NOMO-1 (cell line): Measurements from ENCODE around the gene UQCRQ.

ENCODE experiments used
- DNase-seq, 2 experiments: peaks; one replicate each; lab custom pipeline; 2025; ENCODE audit not compliant: unreplicated experiment in 2 of 2; lab: John Stamatoyannopoulos, UW

UQCRQ gene

DNA sequence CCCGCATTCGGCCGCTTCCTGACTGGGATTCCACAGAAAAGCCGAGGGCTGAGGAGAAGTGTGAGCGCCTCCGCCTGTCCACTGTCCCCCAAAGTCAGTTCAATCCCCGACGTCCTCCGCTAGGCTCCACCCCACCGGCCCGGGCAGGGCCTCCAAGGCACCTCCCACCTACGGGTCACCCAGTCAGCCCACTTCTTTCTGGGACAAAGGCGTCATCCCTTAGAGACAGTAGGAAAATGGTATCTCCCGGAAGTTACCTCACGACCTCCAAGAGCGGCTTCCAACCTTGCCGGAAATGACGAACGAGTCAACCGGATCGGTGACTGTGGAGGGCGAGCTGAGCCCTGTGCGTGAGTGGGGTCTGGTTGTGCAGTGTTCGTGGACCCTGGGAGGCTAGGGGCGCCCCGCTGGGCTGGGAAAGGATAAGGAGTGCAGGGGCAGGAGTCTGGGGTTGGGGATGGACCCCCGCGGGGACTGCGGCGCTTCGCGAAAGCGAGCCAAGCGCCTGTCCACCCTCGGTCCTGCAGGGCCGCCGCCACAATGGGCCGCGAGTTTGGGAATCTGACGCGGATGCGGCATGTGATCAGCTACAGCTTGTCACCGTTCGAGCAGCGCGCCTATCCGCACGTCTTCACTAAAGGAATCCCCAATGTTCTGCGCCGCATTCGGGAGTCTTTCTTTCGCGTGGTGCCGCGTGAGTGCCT is at the start of gene UQCRQ, which contains the start of gene GDF9:
UQCRQ (plus strand) TSS at position 301 of the 704 bp plus-strand sequence; CDS start at position 541, 240 bp downstream.
GDF9 (minus strand) TSS at position 128 of the 704 bp plus-strand sequence. CDS start 1,936 bp downstream, outside the sequence.
- DNase-seq: peak; percentile 98 to 99

DNA sequence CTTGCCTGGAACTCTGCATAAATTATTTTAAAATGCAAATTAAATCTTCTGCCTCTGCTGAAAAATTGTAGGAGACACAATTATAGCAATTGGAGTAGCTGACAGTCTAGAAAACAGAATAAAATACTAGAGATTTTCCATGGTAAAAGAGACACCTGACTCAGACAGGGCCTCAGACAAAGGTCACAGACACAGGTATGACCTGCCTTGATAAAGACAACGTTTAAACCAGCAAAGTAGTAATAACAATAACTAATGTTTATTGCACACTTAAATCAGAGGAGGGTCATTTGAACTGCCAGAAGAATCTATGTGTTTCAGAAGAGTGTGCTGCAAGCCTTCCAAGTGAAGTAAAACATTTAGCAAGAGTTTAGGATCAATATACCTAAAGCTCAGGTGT is 49.4 kb upstream of the UQCRQ start:
- DNase-seq: no peak

DNA sequence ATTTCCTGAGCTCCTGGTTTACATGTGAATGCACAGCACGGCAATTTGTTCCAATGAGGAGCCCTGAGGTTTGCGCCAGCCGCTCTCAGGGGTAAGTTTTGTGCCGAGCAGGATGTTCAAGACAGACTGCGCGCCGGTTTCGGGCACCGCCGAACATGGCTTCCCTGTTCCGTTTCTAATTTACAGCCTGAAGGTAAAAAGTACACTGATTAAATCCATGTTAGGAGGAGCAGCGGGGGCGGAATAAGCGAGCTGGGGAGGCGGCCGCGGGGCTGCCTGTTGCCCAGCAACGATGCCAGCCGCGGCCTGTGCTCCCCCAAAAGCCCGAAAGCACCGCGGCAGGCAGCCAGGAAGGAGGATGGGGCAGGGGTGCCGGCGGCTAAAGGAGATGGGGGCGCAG is 47.0 kb upstream of the UQCRQ start:
- DNase-seq: no peak

DNA sequence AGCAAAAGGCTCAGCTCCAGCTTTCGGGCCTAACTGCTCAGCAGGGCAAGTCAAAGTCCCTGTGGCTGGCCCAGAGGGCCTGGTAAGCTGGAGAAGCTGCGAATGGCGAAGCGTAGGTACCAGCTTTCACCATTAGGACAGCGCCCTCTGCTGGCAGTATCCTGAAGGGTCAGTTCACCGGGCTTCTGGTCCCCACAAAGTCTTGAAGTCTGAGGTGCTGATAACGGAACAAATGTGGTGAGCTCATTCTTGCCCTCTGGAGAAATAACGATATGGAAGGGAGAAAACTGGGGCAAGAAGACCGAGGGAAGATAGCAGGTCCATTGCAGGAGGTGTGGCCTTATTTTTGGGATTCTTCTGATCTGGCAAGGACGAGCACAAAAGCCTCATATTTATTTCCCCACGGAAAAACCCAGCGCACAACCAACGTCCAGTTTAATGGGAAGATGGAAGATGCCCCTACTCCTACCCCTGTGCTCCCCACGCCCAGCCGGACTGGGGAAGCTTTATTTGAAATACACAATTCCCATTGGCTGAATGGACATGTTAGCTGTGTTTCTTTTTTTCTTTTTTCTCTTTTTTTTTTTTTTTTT is 46.2 kb upstream of the UQCRQ start:
- DNase-seq: peak; percentile 79 to 84

DNA sequence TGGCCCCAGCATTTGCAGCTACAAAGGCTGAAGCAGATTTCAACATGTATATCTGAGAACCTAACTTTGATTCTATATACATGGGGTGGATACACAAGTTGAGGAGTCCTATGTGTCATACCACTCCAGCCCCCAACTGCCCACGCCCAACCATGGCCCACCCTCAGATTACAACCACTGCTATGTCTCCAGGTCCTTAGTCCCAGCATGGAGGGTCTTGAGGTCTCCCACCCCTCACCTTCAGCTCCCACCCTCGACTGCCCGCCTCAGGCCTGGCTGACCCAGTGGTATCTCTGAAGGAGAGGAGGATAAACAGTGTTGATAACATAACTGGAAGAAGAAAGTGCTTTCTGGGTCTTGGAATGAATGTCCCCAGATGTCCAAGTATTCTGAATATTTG is 45.1 kb upstream of the UQCRQ start:
- no peak for DNase-seq

DNA sequence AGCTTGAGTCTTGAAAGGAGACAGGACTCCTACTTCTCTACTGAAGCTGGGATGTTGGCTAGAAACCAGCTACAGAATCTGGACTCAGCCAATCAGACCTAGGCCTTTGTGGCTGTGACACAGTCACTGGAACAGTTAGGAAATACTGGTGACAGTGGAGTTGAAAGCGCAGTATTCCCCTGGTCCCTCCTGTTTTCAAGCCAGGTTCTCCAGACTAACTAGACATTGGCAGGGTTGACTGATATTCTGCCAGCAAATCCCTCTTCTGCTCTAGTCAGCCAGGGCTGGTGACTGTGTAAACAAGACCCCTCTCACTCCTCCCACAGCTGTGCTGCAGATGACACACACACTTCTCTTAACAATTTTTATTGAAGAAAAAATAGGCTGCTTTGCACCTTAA is 44.7 kb upstream of the UQCRQ start:
- DNase-seq: no peak

DNA sequence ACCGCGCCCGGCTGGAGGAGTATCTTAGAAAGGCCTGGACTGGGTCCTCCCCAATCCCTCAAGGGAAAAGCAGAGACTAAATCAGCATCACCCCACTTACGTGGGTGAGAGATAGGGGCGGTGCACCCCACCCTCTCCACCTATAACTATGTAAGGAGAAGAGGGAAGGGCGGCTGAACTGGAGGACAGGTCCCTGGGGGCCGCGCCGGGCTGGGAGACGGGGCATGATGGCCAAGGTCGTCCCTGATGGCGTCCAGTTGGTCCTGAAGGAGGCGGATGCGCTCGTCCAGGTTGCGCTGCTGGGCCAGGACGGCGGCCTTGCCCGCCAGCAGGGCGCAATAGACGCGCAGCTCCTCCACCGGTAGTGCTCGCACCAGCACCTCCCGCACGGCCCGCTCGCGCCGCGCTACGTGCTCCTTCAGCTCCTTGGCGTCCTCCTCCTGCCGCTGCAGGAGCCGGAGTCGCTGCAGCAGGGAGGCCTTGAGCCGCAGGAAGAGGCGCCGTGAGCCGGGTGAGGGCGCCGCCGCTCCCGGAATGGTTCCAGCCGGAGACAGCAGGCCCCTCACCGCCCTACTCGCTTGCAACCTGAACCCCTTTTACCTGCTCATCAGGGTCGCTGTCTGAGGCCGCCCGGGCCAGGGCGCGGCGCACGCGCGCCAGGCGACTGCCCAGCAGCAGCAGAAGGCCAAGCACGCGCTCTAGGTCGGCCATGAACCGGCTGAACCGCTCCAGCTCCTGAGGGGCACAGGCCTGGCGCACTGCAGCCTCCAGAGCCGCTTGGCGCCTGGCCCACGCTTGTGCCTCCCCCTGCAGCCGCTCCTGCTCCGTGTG is 43.6 kb upstream of the UQCRQ start:
- no peak for DNase-seq

DNA sequence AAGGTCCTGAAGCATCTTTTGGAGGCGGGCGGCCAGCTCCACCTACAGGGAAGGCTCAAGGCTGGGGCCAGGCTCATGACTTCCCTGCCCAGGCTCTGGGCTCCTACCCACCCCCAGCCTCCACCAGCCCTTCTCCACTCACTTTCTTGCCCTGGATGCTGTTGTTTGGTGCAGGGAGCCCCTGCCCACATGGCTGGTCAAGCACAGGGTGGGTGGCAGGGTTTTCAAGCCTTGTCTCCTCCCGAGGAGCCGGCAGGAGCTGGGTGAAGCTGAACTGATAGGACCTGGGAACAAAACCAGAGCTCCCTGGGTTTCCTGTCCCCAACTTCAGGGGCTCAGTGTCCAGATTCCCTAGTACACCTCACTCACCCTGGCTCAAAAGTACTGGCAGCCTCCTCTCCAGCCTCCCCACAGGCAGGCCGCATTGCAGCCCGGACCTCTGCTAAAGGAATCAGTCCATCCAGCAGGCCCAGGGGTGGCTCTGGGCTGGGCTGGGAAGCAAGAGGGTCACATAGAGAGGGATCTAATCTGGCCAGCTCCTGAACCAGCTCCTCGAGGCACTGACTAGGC is 42.9 kb upstream of the UQCRQ start:
- no peak for DNase-seq

DNA sequence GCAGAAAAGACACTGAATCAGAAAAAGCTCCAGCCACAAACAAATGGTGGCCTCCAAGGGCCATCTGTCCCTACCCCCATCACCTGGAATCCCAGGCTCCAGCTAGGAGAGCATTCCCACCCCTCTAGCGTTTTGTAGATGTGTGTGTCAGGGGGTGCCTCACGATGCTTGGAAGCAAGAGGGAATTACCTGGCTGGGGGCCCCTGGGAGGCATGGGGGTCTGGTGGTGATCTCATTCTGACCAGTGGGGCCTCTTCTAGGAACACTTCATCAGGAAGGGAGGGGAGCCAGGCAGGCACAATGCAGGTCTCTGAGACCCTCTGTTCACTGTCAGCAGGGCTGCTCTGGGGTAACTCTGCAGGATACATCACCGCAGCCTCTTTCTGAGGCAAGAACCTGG is 42.0 kb upstream of the UQCRQ start:
- no peak for DNase-seq

DNA sequence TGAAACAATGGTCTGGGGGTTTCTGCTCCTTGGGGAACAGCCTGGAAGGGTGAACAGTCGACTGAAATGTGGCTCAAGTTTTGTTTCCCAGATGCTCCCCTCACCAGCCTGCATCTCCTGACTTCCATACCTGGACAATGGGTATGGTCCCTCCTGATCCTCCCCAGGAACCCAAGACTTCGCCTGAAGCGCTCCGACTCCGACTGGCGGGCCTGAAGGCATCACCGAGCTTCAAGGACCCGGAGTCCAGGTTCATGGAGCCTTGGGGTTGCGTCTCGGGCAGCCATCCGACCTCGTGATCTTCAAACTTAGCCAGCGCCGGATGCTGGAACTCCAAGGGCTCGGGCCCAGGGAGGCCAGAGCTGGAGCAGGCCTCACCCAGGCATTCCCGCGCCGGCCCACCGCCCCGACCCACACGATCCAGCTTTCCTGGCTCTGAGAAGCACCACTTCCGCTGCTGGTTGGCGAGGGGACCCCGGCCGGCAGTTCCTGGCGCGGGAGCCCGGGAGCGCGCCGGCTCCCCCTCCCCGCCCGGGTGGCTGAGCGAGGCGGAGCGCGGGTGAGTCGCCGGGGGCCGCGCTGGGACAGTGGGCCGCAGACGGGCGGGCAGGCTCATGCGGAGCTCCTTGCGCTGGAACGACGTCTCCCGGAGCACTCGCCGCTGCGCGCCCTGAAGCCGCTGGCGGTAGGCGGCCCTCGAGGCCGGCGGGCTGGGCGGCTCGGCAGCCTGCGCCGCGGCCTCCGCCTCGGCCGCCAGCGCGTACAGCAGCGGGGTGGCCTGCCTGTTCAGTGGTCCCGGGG is 41.2 kb upstream of the UQCRQ start:
- DNase-seq: no peak

DNA sequence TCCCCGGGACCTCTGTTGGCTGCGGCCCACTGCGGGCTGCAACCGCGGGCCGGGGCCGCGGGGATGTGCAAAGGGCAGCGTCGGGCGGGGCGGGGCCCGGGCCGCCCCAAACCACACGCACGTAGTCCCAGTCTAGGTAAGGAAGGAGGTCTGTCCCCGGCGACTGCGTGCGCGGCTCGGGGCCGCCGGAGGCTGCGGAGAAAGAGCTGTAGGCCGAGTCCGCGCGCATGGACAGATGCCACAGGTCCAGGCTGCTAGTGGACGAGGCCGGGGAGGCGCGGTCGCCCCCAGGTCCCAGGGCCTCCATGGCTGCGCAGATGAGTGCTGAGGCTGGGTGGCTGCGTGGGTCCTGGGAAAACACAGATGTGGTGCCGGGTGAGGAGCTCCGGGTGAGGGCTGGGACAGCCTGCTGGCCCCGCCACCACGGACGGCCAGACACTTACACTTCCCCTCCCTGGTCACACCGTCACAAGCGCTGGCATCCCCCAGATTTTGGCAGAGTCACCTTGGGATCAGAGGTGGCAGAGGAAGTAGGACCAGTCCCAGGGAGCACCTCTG is 40.5 kb upstream of the UQCRQ start:
- no peak for DNase-seq

DNA sequence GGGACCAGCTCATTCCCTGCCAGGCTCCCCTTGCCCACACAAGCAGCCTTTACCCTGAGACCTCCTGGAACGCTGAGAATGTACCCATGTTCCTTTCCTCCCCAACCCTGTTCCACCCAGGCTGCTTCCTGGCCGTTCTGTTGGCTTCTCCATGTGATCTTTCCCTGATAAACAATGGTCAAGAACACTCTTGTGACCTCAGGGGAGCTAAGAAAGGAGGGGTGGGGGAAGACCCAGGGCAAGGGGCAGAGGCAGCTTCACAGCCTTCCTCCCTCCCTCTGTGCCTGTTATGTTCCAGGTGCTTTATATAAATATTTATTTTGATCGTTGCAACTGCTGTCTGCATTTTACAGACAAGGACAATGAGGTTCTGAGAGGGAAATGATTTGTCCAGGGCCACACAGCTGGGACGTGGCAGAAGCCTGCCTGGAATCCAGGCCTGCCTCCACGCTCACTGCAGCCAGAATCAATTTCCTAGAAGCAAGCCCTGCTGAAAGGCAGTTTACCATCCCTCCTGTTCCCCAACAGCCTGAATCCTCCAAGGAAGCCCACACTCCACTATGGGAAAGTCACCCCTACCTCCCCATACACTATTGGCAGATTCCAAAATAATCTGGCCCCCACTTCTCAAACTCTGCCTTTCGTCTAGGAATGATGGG is 39.9 kb upstream of the UQCRQ start:
- no peak for DNase-seq

DNA sequence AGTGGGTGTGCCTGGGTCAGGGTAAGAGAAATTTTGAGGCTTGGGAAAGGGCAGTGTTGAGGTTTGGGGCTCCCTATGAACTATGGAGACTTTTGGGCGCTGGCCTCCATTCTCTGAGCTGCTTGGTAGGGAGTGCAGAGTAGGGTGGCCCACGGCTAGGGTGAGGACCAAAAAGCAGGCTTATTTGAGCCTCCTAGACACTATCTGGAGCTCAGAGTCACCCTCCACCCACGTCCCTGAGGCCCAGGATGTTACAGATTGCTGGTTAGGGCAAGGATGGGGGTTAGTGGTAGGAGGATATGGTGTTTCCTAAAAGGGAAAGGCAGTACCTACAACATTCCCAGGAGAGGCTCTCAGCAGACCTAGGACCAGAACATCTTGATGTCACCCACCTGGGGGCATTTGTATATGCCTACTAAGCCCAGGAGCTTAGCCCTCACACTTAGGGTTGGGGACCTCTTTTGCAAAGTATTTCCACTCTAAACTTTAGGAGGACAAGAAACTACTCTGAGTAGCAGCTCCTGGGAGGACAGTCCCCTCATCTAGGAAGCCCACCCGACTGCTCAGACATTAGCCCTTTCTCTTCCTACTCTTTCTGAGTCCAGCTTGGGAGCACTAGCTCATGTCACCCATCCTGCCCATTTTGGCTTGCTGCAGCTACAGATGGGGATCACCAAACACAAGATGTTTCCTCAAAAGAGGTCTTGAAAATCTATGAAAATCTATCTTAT is 38.3 kb upstream of the UQCRQ start:
- DNase-seq: no peak

DNA sequence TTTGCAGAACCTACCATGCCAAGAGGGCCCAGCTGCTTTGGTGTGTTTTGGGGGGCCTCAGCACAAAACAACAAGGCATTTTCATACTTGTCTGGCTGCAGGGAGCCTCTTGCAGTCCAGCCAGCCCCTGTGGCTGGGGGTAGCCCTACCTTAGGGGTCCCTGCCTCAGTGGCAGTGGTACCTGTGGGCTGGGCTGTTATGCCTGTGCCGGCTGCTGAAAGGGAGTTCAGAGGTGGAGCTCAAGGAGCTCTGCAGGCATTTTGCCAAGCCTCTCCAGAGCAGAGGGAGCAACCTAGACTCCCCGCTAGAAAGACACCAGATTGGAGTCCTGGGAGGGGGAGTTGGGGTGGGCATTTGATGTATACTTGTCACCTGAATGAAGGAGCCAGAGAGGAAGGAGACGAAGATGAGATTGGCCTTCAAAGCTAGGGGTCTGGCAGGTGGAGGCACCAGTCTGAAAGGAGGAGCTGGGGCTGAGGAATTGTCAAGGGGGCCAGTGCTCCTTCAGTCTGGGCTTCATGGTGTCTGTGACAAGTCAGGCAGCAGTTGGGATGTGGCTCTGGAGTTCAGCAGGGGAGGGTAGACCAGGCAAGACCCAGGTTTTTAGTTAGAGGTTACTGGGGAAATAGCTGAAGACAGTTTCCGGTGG is 37.5 kb upstream of the UQCRQ start:
- DNase-seq: no peak

DNA sequence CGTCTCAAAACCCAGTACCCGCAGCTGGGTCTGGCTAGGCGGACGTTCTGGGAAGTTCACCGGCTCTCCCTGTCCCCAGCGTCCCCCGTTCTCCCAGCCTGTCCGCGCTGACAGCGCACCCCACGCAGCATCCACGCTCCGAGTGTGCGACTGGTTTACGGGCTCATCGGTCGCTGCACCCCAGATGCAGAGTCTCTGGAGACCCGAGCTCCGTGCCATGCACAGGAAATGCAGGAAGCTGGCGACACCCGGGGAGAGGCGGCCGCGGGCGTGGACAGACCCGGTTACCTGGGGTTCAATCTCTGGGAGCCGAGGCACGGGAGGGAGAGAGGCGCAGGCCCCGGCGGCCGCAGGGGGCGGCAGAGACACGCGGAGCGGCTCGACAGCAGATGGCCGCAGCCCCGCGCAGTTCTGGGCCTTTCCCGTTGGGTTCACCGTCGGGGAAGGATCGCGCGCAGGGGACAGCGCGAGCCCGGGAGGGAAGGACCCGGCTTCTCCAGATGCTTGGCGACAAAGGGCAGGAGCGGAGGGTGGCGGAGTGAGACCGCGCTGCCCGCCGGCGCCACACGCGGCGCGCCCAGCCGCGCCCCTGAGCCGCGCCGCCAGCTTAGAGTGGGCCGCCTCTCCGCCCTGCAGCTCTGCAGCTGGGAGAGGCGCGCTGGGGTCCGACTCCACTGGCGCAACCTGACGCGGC is 36.6 kb upstream of the UQCRQ start:
- DNase-seq: peak; percentile 74

DNA sequence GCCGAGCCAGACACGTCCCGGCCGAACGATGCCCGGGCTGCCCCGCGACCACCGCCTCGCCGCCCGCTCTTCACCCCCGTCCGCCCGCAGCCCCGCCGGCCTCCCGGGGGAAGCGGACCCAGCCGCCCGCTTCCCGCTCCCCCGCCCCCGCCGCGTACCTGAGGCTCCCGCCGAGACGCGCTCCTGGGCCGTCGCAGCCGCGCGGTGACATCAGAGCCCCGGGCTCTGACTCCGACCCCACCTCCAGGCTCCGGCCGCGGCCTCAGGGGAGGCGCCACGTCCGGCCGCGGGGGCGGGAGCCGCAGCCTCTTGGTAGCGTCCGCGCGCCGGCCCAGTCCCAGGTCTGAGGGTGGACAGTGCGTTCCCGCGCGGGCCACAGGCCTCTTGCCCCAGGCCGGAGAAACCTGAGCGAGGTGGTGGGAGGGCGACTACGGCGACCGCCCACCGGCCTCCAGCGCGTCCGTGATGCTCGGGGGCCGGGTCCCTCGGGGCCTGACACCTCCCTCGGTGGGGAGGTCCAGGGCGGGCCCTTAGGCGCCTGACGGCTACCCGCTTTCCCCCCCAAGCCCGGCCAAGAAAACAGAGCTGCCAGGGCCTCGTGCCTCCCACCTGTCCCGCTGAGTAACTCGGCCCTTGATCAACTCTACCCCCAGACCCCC is 35.9 kb upstream of the UQCRQ start, which contains the start of gene SHROOM1:
SHROOM1 (minus strand) TSS at position 212 of the 659 bp plus-strand sequence. CDS start 4,507 bp downstream, outside the sequence.
- peak; percentile 23 to 38 for DNase-seq
